Endothelial cell of umbilical vein (primary cell): Measurements from ENCODE around the gene DDX31.
"Not testable (repeated sequence)": the region's sequence is repeated elsewhere in the genome, so short reads cannot be mapped to it uniquely, and the experiment has no call there.

Source experiments
- CTCF ChIP-seq, 2 donors: IDR thresholded peaks; 1 replicate in 1 of 2; 2 replicates in 1 of 2; pipeline ENCODE4 v1.5.1; 2011; ENCODE audit warnings: low read length in 2 of 2, mild to moderate bottlenecking in 2 of 2, moderate library complexity in 2 of 2, control low read depth in 1 of 2, inconsistent platforms in 1 of 2, low read depth in 1 of 2; ENCODE audit not compliant: insufficient read depth in 1 of 2; ENCODE audit errors: extremely low read depth in 1 of 2
- EZH2 ChIP-seq: IDR thresholded peaks from 2 replicates; pipeline ENCODE4 v1.6.1; 2012; ENCODE audit warnings: borderline replicate concordance, low read depth, mild to moderate bottlenecking, moderate library complexity, low read length, inconsistent platforms; ENCODE audit not compliant: severe bottlenecking
- MYC ChIP-seq: IDR thresholded peaks from one replicate; pipeline ENCODE4 v1.6.1; 2011; ENCODE audit warnings: mild to moderate bottlenecking, low read depth, low read length
- POLR2A ChIP-seq: IDR thresholded peaks from 2 replicates; pipeline ENCODE4 v1.6.1; 2012; ENCODE audit warnings: low read depth, mild to moderate bottlenecking, control low read depth, low read length

GRCh38 chr9:132711152-132711551 lies 41.4 kb upstream of the DDX31 start:
- TF ChIP-seq CTCF (IDR thresholded peaks at IDR 0.05; ENCODE audit: extremely low read depth in 1 of 2, insufficient read depth in 1 of 2, low read depth in 1 of 2, low read length in 2 of 2); POLR2A; EZH2; MYC: not testable (repeated sequence)
